Mucosa of stomach (tissue), 1 donor: ENCODE results near the gene GLI1.
A peak's percentile ranks its signal among the peaks of the same experiment; 100 is the strongest.

Source experiments
- H3K27me3 ChIP-seq: one replicate; pipeline ENCODE4 v1.7.0; 2013; ENCODE audit warnings: mild to moderate bottlenecking, low read length; ENCODE audit not compliant: control insufficient read depth, insufficient read depth
- H3K36me3 ChIP-seq: one replicate; pipeline ENCODE4 v1.7.0; 2013; ENCODE audit warnings: low read length; ENCODE audit not compliant: control insufficient read depth, insufficient read depth
- H3K4me1 ChIP-seq: one replicate; pipeline ENCODE4 v1.7.0; 2013; ENCODE audit warnings: mild to moderate bottlenecking, low read length; ENCODE audit not compliant: control insufficient read depth, insufficient read depth
- H3K4me3 ChIP-seq: one replicate; pipeline ENCODE4 v1.7.0; 2013; ENCODE audit warnings: low read length
- H3K9ac ChIP-seq: one replicate; pipeline ENCODE4 v1.7.0; 2013; ENCODE audit warnings: mild to moderate bottlenecking, low read length, moderate library complexity
- H3K9me3 ChIP-seq: one replicate; pipeline ENCODE4 v1.7.0; 2013; ENCODE audit warnings: mild to moderate bottlenecking, low read length, moderate library complexity; ENCODE audit not compliant: control insufficient read depth
- donor health status: Pancreatic carcinoma.

Gene GLI1

GRCh38 chr12:57456145-57456700 lies 3.4 kb upstream of the GLI1 start:
- Histone ChIP-seq H3K9me3 (no peaks in the 10 kb centered on the region), H3K27me3 (peaks cover 28% of the 10 kb centered on the region), H3K36me3 (no peaks in the 10 kb centered on the region), H3K9ac (no peak overlapping the region), H3K4me3 (no peak overlapping the region), H3K4me1 (peaks cover 16% of the 10 kb centered on the region)

- Histone ChIP-seq H3K36me3 (no peaks in the 10 kb centered on the region), H3K9ac (no peak overlapping the region), H3K9me3 (no peaks in the 10 kb centered on the region), H3K4me3 (no peak overlapping the region), H3K4me1 (peaks cover 19% of the 10 kb centered on the region), H3K27me3 (peaks cover 33% of the 10 kb centered on the region)
These were observed 2.7 kb upstream of the GLI1 start for GRCh38 chr12:57456737-57457490.

GRCh38 chr12:57458665-57459054 lies 925 bp upstream of the GLI1 start:
- peak overlapping the region; percentile 53 for H3K4me3 ChIP-seq
- H3K36me3 ChIP-seq: no peaks in the 10 kb centered on the region
- H3K9ac ChIP-seq: peak overlapping the region; percentile 60
- H3K9me3 ChIP-seq: no peaks in the 10 kb centered on the region
- H3K4me1 ChIP-seq: peaks cover 27% of the 10 kb centered on the region
- H3K27me3 ChIP-seq: peaks cover 35% of the 10 kb centered on the region

GRCh38 chr12:57459055-57459749 lies 383 bp upstream of the GLI1 start:
- no peaks in the 10 kb centered on the region for H3K9me3 ChIP-seq
- peaks cover 35% of the 10 kb centered on the region for H3K27me3 ChIP-seq
- H3K36me3 ChIP-seq: no peaks in the 10 kb centered on the region
- peak overlapping the region; percentile 60 for H3K9ac ChIP-seq
- peaks cover 27% of the 10 kb centered on the region for H3K4me1 ChIP-seq
- H3K4me3 ChIP-seq: peak overlapping the region; percentile 53

GRCh38 chr12:57460468-57460784 lies 841 bp downstream of the GLI1 start:
- Histone ChIP-seq H3K36me3 (no peaks in the 10 kb centered on the region), H3K9me3 (no peaks in the 10 kb centered on the region), H3K27me3 (peaks cover 38% of the 10 kb centered on the region), H3K9ac (no peak overlapping the region), H3K4me3 (no peak overlapping the region), H3K4me1 (peaks cover 27% of the 10 kb centered on the region)

GRCh38 chr12:57460841-57461275 lies 1.3 kb downstream of the GLI1 start:
- Histone ChIP-seq H3K4me3 (peak overlapping the region; percentile 19), H3K9me3 (no peaks in the 10 kb centered on the region), H3K9ac (peak overlapping the region; percentile 25), H3K27me3 (peaks cover 37% of the 10 kb centered on the region), H3K4me1 (peaks cover 26% of the 10 kb centered on the region), H3K36me3 (no peaks in the 10 kb centered on the region)

- no peaks in the 10 kb centered on the region for H3K36me3 ChIP-seq
- H3K4me3 ChIP-seq: peak overlapping the region; percentile 50
- peaks cover 34% of the 10 kb centered on the region for H3K27me3 ChIP-seq
- H3K9me3 ChIP-seq: no peaks in the 10 kb centered on the region
- peaks cover 22% of the 10 kb centered on the region for H3K4me1 ChIP-seq
- peak overlapping the region; percentile 65 for H3K9ac ChIP-seq
These were observed 1.8 kb downstream of the GLI1 start for GRCh38 chr12:57461276-57461916.

- Histone ChIP-seq H3K4me1 (peaks cover 22% of the 10 kb centered on the region), H3K4me3 (peak overlapping the region; percentile 50), H3K36me3 (no peaks in the 10 kb centered on the region), H3K9me3 (no peaks in the 10 kb centered on the region), H3K27me3 (peaks cover 31% of the 10 kb centered on the region), H3K9ac (peak overlapping the region; percentile 65)
These were observed 2.3 kb downstream of the GLI1 start for GRCh38 chr12:57461917-57462250.

- peaks cover 22% of the 10 kb centered on the region for H3K4me1 ChIP-seq
- H3K27me3 ChIP-seq: peaks cover 36% of the 10 kb centered on the region
- no peaks in the 10 kb centered on the region for H3K36me3 ChIP-seq
- H3K9me3 ChIP-seq: no peaks in the 10 kb centered on the region
- H3K4me3 ChIP-seq: peak overlapping the region; percentile 50
- peak overlapping the region; percentile 65 for H3K9ac ChIP-seq
These were observed 2.8 kb downstream of the GLI1 start for GRCh38 chr12:57462251-57462911.

GRCh38 chr12:57462912-57463253 lies 3.3 kb downstream of the GLI1 start:
- Histone ChIP-seq H3K4me3 (peak overlapping the region; percentile 9), H3K9ac (no peak overlapping the region)

GRCh38 chr12:57464569-57464968 lies 5.0 kb downstream of the GLI1 start:
- Histone ChIP-seq H3K4me3 (no peak overlapping the region), H3K4me1 (peaks cover 11% of the 10 kb centered on the region), H3K36me3 (no peaks in the 10 kb centered on the region), H3K9ac (no peak overlapping the region), H3K9me3 (no peaks in the 10 kb centered on the region), H3K27me3 (peaks cover 44% of the 10 kb centered on the region)

More at GRCh38 chr12:57462912-57463253, 3.3 kb downstream of the GLI1 start:
- H3K9me3 ChIP-seq: no peaks in the 10 kb centered on the region
- no peaks in the 10 kb centered on the region for H3K36me3 ChIP-seq
- peaks cover 39% of the 10 kb centered on the region for H3K27me3 ChIP-seq
- peaks cover 22% of the 10 kb centered on the region for H3K4me1 ChIP-seq
